ENCODE measurements around the gene PTPRCAP. TPM values are rescaled to one million over a fixed set of nuclear protein-coding genes. Genes with fewer than 3 reads are reported as not detected.

PTPRCAP gene
- total RNA-seq, 1 donor from 2014 or later: 2.3 TPM

DNA sequence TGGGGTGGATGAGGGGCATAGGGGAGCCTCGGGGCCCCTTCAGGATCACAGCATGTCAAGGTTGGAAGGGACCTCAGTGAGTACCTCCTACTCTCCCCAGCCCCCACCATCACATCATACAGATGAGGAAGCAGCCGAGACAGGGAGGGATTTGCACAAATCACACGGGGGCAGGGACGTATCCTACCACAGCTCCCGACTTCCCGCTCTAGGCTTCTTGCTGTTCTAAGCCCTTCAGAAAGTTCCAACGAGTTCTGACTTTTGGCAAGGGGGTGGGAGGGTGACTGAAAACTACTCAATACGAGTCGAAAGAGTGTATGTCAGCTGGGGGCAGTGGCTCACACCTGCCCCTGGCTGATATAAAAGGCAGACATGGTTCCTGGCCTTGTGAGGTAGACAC is 50.4 kb downstream of the PTPRCAP start:
- peaks cover 31% of the 10 kb centered on the region for H3K27me3 Mint-ChIP-seq
- H3K4me3 Mint-ChIP-seq (ENCODE audit: low read depth): no peak overlapping the region

More for the DNA sequence above, 50.4 kb downstream of the PTPRCAP start:
- Mint-ChIP-seq H3K27ac (no peak overlapping the region), H3K4me1 (ENCODE audit: low read depth) (peaks cover 11% of the 10 kb centered on the region), H3K36me3 (ENCODE audit: insufficient read depth) (no peaks in the 10 kb centered on the region), H3K9me3 (ENCODE audit: low read depth) (no peaks in the 10 kb centered on the region)
- TF ChIP-seq, protein P1, sequence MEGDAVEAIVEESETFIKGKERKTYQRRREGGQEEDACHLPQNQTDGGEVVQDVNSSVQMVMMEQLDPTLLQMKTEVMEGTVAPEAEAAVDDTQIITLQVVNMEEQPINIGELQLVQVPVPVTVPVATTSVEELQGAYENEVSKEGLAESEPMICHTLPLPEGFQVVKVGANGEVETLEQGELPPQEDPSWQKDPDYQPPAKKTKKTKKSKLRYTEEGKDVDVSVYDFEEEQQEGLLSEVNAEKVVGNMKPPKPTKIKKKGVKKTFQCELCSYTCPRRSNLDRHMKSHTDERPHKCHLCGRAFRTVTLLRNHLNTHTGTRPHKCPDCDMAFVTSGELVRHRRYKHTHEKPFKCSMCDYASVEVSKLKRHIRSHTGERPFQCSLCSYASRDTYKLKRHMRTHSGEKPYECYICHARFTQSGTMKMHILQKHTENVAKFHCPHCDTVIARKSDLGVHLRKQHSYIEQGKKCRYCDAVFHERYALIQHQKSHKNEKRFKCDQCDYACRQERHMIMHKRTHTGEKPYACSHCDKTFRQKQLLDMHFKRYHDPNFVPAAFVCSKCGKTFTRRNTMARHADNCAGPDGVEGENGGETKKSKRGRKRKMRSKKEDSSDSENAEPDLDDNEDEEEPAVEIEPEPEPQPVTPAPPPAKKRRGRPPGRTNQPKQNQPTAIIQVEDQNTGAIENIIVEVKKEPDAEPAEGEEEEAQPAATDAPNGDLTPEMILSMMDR (IDR thresholded peaks at IDR 0.05; ENCODE audit: unreplicated experiment): no peak
- DNase-seq (ENCODE audit: low spot score, unreplicated experiment): no peak

Other genes starting within 250 kb of the PTPRCAP start
- 52.9 and 53.0 TPM in 2 replicates for gene GRK2, start 171.2 kb downstream of the PTPRCAP start, total RNA-seq
- 74.9 and 76.0 TPM in 2 replicates for gene ANKRD13D, start 148.4 kb downstream of the PTPRCAP start, total RNA-seq
- 48.9 and 56.9 TPM in 2 replicates for gene SSH3, start 134.2 kb downstream of the PTPRCAP start, total RNA-seq
- 19.8 and 21.1 TPM in 2 replicates for gene POLD4, start 84.1 kb downstream of the PTPRCAP start, total RNA-seq
- gene CLCF1, start 64.1 kb downstream of the PTPRCAP start, total RNA-seq: 5.4 and 6.9 TPM in 2 replicates
- gene RAD9A, start 45.7 kb downstream of the PTPRCAP start, total RNA-seq: 39.0 and 49.1 TPM in 2 replicates
- gene PPP1CA, start 35.8 kb downstream of the PTPRCAP start, total RNA-seq: 140 and 145 TPM in 2 replicates
- gene TBC1D10C, start 33.6 kb downstream of the PTPRCAP start, total RNA-seq: 0.24 TPM in 1 of 2 replicates, not detected in the other
- gene CARNS1, start 22.0 kb downstream of the PTPRCAP start, total RNA-seq: 0.29 and 0.53 TPM in 2 replicates
- gene RPS6KB2, start 9.2 kb downstream of the PTPRCAP start, total RNA-seq: 51.7 and 53.8 TPM in 2 replicates
- gene CORO1B, start 5.8 kb upstream of the PTPRCAP start, total RNA-seq: 86.7 and 90.5 TPM in 2 replicates
- gene GPR152, start 15.0 kb upstream of the PTPRCAP start, total RNA-seq: not detected in 2 replicates
- gene CABP4, start 17.7 kb upstream of the PTPRCAP start, total RNA-seq: 0.18 TPM in 1 of 2 replicates, not detected in the other
- gene TMEM134, start 31.6 kb upstream of the PTPRCAP start, total RNA-seq: 63.3 and 68.6 TPM in 2 replicates
- gene AIP, start 45.3 kb upstream of the PTPRCAP start, total RNA-seq: 39.2 and 39.5 TPM in 2 replicates
- gene PITPNM1, start 67.7 kb upstream of the PTPRCAP start, total RNA-seq: 67.9 and 76.3 TPM in 2 replicates
- gene CDK2AP2, start 70.5 kb upstream of the PTPRCAP start, total RNA-seq: 35.0 and 35.7 TPM in 2 replicates
- not detected in 2 replicates for gene CABP2, start 85.8 kb upstream of the PTPRCAP start, total RNA-seq
- 978 and 982 TPM in 2 replicates for gene GSTP1, start 146.1 kb upstream of the PTPRCAP start, total RNA-seq
- 137 and 150 TPM in 2 replicates for gene NDUFV1, start 169.3 kb upstream of the PTPRCAP start, total RNA-seq
- 5.1 and 6.3 TPM in 2 replicates for gene NUDT8, start 192.3 kb upstream of the PTPRCAP start, total RNA-seq
- not detected in 2 replicates for gene TBX10, start 202.1 kb upstream of the PTPRCAP start, total RNA-seq
- gene ACY3, start 213.0 kb upstream of the PTPRCAP start, total RNA-seq: 3.0 and 3.4 TPM in 2 replicates
- gene ALDH3B2, start 236.9 kb upstream of the PTPRCAP start, total RNA-seq: 0.67 and 1.6 TPM in 2 replicates

Data from progenitor cell of endocrine pancreas (in vitro differentiated cells).